BJ (cell line): ENCODE measurements around the gene PLGLB2. TPM values are rescaled to one million over a fixed set of nuclear protein-coding genes. Genes with fewer than 3 reads are reported as not detected.
"Not testable (repeated sequence)": the region's sequence is repeated elsewhere in the genome, so short reads cannot be mapped to it uniquely, and the experiment has no call there.

Experiments
- CTCF ChIA-PET: fragments of 350-600 bp; formaldehyde crosslinking; extraction: SDS; loops from one replicate; lab custom pipeline; 2021; ENCODE audit warnings: antibody characterized with exemption, inconsistent platforms; lab: Yijun Ruan, JAX
- POLR2A ChIA-PET: fragments of 300-600 bp; sonication (Branson Sonifier 250); formaldehyde crosslinking; extraction: SDS; loops from one replicate; lab custom pipeline; 2021; ENCODE audit warnings: antibody characterized with exemption; lab: Charles Lee
- DNase-seq: peaks from one replicate; pipeline ENCODE4 v3.0.0-alpha.2; 2011; ENCODE audit warnings: low read depth
- H3K27me3 ChIP-seq: 2 replicates; pipeline ENCODE4 v1.6.0; 2011; ENCODE audit warnings: low read length; ENCODE audit not compliant: control insufficient read depth, insufficient read depth
- H3K36me3 ChIP-seq: 2 replicates; pipeline ENCODE4 v1.5.1; 2011; ENCODE audit warnings: low read length; ENCODE audit not compliant: control insufficient read depth, insufficient read depth
- H3K4me3 ChIP-seq: 2 replicates; pipeline ENCODE4 v1.5.1; 2011; ENCODE audit warnings: low read depth, mild to moderate bottlenecking, control low read depth, low read length
- polyA minus RNA-seq: library from RNA; depleted of rRNA, polyadenylated mRNA; stranded (reverse); fragments of >200 nt; gene quantifications from 2 replicates; pipeline ENCODE4 v1.2.3, GENCODE V29; 2011; rRNA and poly(A)+ RNA removed
- polyA plus RNA-seq: library from polyadenylated mRNA; depleted of rRNA; stranded (reverse); fragments of >200 nt; gene quantifications from 2 replicates; pipeline ENCODE4 v1.2.3, GENCODE V29; 2011; rRNA removed

Gene PLGLB2
- polyA plus RNA-seq (1.2 and 2.3 TPM in 2 replicates), polyA minus RNA-seq (1.6 and 1.7 TPM in 2 replicates)

GRCh38 chr2:87747791-87748190 is at the start of gene PLGLB2:
Gene PLGLB2 (plus strand): TSS chr2:87748087. CDS start chr2:87748154, 67 bp downstream.
- H3K36me3 ChIP-seq, CTCF ChIA-PET, H3K27me3 ChIP-seq, H3K4me3 ChIP-seq, DNase-seq, POLR2A ChIA-PET: not testable (repeated sequence)

GRCh38 chr2:87704572-87705323 is 43.1 kb upstream of the PLGLB2 start:
- H3K4me3 ChIP-seq, H3K36me3 ChIP-seq, CTCF ChIA-PET, H3K27me3 ChIP-seq, DNase-seq, POLR2A ChIA-PET: not testable (repeated sequence)

GRCh38 chr2:87708368-87708767 is 39.5 kb upstream of the PLGLB2 start:
- POLR2A ChIA-PET, H3K4me3 ChIP-seq, CTCF ChIA-PET, DNase-seq, H3K36me3 ChIP-seq, H3K27me3 ChIP-seq: not testable (repeated sequence)

DNA sequence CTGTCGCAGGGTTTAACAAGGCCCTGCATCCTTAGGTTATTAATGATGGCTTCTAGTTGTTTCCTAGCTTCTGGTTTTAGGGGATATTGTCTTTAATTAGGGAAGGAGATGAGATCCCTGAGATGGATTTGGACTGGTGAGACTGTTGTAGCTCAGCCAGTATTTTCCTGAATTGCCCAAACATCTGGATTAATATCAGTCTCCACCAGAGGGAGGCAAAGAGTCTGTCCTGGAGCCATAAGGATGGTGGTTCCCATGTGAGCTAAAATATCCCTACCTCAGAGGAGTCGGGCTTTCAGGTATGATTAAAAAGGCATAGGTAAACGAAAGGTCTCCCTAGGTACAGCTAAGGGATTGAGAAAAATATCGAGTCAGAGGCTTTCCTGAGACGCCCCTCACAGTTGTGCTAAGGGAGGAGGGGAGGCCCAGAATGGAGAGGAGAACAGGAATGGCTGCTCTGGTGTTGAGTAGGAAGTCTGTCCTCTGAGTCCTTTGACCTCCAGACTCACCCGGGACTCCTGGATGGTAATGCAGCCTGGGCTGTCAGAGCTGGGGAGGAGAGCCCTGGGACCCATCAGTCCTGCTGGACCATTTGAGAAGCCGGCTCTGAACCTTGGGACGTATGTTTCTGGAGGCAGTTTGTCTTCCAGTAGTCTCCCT is 19.8 kb upstream of the PLGLB2 start:
- DNase-seq, CTCF ChIA-PET, H3K36me3 ChIP-seq, POLR2A ChIA-PET, H3K27me3 ChIP-seq, H3K4me3 ChIP-seq: not testable (repeated sequence)

DNA sequence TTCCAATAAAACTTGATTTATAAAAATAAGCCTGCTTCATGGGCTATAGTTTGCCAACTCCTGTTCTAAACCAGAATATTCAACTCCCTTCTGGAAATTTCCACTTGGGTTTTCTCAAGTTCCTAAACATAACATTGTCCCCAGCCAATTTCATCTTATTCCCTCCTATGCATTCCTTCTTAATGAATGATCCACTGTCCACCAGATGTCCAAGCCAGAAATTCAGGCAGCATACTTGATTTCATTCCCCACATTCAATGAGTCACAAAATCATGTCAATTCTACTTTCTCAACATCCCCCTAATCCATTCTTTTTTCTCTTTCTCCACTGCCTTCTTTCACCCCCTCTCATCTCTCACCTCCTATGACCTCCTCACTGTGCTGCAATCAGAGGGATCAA is 7.0 kb upstream of the PLGLB2 start:
- DNase-seq, H3K4me3 ChIP-seq, H3K36me3 ChIP-seq, H3K27me3 ChIP-seq, POLR2A ChIA-PET, CTCF ChIA-PET: not testable (repeated sequence)

- DNase-seq, CTCF ChIA-PET, H3K4me3 ChIP-seq, H3K27me3 ChIP-seq, H3K36me3 ChIP-seq, POLR2A ChIA-PET: not testable (repeated sequence)
These were observed 5.3 kb upstream of the PLGLB2 start for GRCh38 chr2:87742393-87743108.

DNA sequence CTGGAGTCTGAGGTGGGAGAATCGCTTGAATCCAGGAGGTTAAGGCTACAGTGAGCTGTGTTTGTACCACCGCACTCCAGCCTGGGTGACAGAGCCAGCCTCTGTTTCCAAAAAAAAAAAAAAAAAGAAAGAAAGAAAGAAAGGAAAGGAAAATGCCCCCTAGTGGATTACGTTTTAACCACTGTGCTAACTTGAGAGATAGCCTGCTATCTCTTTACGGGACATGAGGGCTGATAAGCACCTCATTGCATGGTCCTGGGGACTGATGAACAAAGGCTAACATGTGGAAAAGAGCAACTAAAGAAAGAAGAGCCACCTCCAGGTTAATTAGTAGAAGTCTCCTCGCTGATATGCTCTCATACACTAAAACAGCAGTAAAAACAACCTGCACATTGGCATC is 4.2 kb upstream of the PLGLB2 start:
- H3K36me3 ChIP-seq, H3K4me3 ChIP-seq, POLR2A ChIA-PET, CTCF ChIA-PET, DNase-seq, H3K27me3 ChIP-seq: not testable (repeated sequence)

DNA sequence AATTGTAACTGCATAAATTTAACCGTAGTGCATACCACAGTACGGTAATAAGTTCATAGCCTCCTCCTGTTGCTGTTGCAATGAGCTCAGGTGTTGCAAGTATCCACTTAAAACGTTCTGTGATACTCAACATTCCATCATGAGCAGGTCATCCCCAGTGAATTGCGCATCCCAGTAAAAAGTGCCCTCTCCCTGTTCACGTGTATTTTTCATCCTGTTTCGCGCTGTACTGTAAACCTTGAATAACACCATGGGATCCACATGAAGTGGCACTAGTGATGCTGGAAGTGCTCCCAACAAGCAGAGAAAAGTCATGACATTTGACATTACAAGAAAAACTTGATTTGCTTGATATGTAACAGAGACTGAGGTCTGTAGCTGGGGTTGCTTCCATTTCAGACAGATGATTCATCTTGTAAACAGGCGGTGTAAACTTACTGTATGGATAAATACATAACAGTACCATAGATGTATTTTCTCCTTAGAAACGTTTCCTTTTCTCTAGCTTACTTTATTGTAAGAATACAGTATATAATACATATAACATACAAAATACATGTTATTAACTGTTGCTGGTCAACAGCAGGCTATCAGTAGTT is 2.4 kb upstream of the PLGLB2 start:
- DNase-seq, CTCF ChIA-PET, POLR2A ChIA-PET, H3K36me3 ChIP-seq, H3K4me3 ChIP-seq, H3K27me3 ChIP-seq: not testable (repeated sequence)

GRCh38 chr2:87748524-87748923 is 637 bp downstream of the PLGLB2 start:
- CTCF ChIA-PET, POLR2A ChIA-PET, H3K27me3 ChIP-seq, H3K4me3 ChIP-seq, DNase-seq, H3K36me3 ChIP-seq: not testable (repeated sequence)

DNA sequence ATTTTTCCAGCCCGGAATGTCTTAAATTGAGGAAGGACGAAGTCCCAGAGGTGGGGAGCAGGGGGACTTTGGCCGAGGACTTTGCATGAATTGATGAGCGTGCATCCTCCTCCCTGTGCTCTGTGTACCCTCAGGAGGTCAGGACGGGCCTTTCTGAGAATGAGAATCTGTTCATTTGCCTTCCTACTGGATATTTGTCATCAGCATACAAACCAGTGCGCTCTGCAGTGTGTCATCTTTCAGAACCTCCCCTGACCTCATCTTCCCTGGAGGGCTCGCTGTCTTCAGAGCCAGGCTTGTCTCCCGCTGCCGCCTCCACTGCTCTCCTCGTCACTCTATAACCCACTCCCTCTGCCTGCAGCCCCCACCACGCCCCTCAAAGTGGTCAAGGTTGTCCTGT is 2.7 kb downstream of the PLGLB2 start:
- CTCF ChIA-PET, H3K27me3 ChIP-seq, H3K36me3 ChIP-seq, H3K4me3 ChIP-seq, POLR2A ChIA-PET, DNase-seq: not testable (repeated sequence)

GRCh38 chr2:87754759-87755158 is 6.9 kb downstream of the PLGLB2 start:
- DNase-seq, POLR2A ChIA-PET, CTCF ChIA-PET: not testable (repeated sequence)

More at GRCh38 chr2:87754759-87755158, 6.9 kb downstream of the PLGLB2 start:
- not testable (repeated sequence) for H3K4me3 ChIP-seq, H3K27me3 ChIP-seq, H3K36me3 ChIP-seq
